ENCODE measurements around the gene GMPPB. TPM values are rescaled to one million over a fixed set of nuclear protein-coding genes. Genes with fewer than 3 reads are reported as not detected.

The GMPPB gene
- total and polyA plus RNA-seq, 2 donors from 2014 or later = 25.0 to 37.4 TPM

DNA sequence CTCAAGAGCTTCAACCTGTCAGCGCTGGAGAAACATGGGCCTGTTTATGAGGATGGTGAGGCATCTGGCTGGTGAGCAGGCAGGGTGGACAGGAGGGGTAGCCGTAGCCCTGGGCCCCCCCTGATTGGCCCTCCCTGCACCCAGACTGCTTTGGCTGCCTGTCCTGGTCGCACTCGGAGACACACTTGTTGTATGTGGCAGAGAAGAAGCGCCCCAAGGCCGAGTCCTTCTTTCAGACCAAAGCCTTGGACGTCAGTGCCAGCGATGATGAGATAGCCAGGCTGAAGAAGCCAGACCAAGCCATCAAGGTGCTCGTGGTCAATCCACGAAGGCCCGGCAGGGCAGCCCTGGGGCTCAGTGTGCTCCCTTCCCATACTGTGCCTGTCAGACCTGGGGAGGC lies 47.8 kb downstream of the GMPPB start:
- TF ChIP-seq, protein P1, sequence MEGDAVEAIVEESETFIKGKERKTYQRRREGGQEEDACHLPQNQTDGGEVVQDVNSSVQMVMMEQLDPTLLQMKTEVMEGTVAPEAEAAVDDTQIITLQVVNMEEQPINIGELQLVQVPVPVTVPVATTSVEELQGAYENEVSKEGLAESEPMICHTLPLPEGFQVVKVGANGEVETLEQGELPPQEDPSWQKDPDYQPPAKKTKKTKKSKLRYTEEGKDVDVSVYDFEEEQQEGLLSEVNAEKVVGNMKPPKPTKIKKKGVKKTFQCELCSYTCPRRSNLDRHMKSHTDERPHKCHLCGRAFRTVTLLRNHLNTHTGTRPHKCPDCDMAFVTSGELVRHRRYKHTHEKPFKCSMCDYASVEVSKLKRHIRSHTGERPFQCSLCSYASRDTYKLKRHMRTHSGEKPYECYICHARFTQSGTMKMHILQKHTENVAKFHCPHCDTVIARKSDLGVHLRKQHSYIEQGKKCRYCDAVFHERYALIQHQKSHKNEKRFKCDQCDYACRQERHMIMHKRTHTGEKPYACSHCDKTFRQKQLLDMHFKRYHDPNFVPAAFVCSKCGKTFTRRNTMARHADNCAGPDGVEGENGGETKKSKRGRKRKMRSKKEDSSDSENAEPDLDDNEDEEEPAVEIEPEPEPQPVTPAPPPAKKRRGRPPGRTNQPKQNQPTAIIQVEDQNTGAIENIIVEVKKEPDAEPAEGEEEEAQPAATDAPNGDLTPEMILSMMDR (IDR thresholded peaks at IDR 0.05; ENCODE audit: borderline replicate concordance, extremely low read depth, insufficient read depth) = no peak
- H3K36me3 ChIP-seq (ENCODE audit: control insufficient read depth in 2 of 3, insufficient read depth in 3 of 3, low read length in 3 of 3) = peaks cover 4 to 50% (median 22%) of the 10 kb centered on the region in 3 donors
- no peak overlapping the region for H3K9ac ChIP-seq (ENCODE audit: low read length in 3 of 3)
- no peak for FAIRE-seq
- peak in 1 of 5 donors; percentile 64 for DNase-seq
- no peak overlapping the region for H3K4me3 ChIP-seq (ENCODE audit: low read length in 3 of 3)
- H3K27ac ChIP-seq (ENCODE audit: low read depth in 2 of 2, low read length in 2 of 2) = no peak overlapping the region
- intact Hi-C loops (cut with DNase I) = no loop called here
- H3K27me3 ChIP-seq (ENCODE audit: control insufficient read depth, insufficient read depth, low read length) = no peaks in the 10 kb centered on the region
- no peaks in the 10 kb centered on the region for H3K9me3 ChIP-seq (ENCODE audit: control insufficient read depth in 2 of 3, insufficient read depth in 1 of 3, low read length in 3 of 3)
- peaks cover 2 to 35% (median 27%) of the 10 kb centered on the region in 3 donors for H3K4me1 ChIP-seq (ENCODE audit: control insufficient read depth in 2 of 3, insufficient read depth in 2 of 3, low read depth in 1 of 3, low read length in 3 of 3)

DNA sequence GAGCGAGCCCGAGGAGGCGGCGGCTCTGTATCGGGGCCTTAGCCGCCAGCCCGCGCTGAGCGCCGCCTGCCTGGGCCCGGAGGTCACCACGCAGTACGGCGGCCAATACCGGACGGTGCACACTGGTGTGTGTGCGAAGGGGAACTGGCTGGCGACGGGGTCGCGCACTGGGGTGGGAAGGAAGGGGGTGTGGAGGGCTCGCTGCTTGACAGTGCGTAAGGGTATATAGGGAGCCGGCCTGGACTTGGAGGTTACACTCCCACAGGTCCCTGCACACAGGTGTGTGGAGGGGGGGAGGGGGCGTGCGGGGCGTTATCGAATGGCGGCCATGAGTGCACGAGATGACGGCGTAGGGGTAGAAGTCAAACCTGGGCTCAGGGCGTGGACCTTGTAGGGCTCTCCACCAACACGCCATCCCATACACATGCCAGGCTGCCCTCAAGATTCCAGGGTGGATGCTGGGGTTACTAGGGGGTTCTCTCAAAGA lies 49.2 kb downstream of the GMPPB start:
- Histone ChIP-seq H3K4me1 (ENCODE audit: control insufficient read depth in 2 of 3, insufficient read depth in 2 of 3, low read depth in 1 of 3, low read length in 3 of 3) (peaks cover 2 to 35% (median 28%) of the 10 kb centered on the region in 3 donors), H3K27me3 (ENCODE audit: control insufficient read depth, insufficient read depth, low read length) (no peaks in the 10 kb centered on the region), H3K4me3 (ENCODE audit: low read length in 3 of 3) (peak overlapping the region; percentile 63 to 82 (median 75)), H3K9me3 (ENCODE audit: control insufficient read depth in 2 of 3, insufficient read depth in 1 of 3, low read length in 3 of 3) (no peaks in the 10 kb centered on the region), H3K27ac (ENCODE audit: low read depth in 2 of 2, low read length in 2 of 2) (peak overlapping the region in 1 of 2 donors; percentile 47), H3K9ac (ENCODE audit: low read length in 3 of 3) (peak overlapping the region; percentile 3 to 82 (median 45)), H3K36me3 (ENCODE audit: control insufficient read depth in 2 of 3, insufficient read depth in 3 of 3, low read length in 3 of 3) (peaks cover 4 to 36% (median 14%) of the 10 kb centered on the region in 3 donors)
- TF ChIP-seq, protein P1 (IDR thresholded peaks at IDR 0.05; ENCODE audit: borderline replicate concordance, extremely low read depth, insufficient read depth) = no peak
- FAIRE-seq (no peak), DNase-seq (peak in 1 of 5 donors; percentile 85)
- intact Hi-C loops (cut with DNase I) = no loop called here

DNA sequence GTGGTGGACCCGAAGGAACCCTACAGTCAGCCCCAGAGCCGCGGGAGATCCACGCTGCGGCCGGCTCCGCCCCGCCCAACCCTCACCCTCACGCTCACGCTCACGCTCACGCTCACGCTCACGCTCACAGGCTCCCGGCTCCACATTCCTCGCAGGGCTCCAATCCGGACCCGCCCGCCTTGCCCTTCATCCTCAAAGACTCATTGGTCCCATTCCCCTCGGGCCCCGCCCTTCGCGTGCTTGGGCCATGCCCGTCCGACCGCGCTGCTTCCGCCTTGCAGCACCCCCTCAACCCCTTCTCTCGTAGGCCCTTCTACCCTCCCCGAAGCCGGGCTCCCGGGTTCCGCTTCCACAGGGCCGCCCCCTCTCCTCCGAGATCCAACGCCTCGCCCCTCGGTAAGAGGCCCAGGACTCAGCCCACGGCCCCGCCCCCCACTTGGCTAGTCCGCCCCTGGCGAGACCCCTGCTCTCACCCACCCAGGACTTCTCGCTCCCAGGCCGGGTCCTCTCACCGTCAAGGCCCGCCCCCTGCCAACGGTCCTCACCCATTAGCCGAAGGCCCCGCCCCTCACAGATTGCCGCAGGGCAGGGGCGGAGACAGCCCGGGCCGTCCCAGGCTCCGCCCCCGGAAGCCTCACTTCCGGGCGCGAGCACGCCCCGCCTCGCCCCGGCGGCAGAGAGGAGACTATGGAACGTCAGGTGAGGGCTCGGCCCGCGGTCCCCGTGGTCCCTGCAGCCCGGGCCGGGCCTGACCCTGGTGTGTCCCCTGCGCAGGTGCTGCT lies 49.8 kb downstream of the GMPPB start, which contains the start of gene APEH:
Gene APEH, plus strand, starts transcription at position 637 of the 782 bp plus-strand sequence. Its CDS starts 51 bp downstream, at position 688.
- peaks cover 4 to 30% (median 9%) of the 10 kb centered on the region in 3 donors for H3K36me3 ChIP-seq (ENCODE audit: control insufficient read depth in 2 of 3, insufficient read depth in 3 of 3, low read length in 3 of 3)
- no peaks in the 10 kb centered on the region for H3K9me3 ChIP-seq (ENCODE audit: control insufficient read depth in 2 of 3, insufficient read depth in 1 of 3, low read length in 3 of 3)
- intact Hi-C loops (cut with DNase I) = no loop called here
- peak within 1 kb of the TSS; percentile 63 to 82 (median 75) for H3K4me3 ChIP-seq (ENCODE audit: low read length in 3 of 3)
- peak within 1 kb of the TSS; percentile 13 to 82 (median 45) for H3K9ac ChIP-seq (ENCODE audit: low read length in 3 of 3)
- no peaks in the 10 kb centered on the region for H3K27me3 ChIP-seq (ENCODE audit: control insufficient read depth, insufficient read depth, low read length)
- no peak for FAIRE-seq
- TF ChIP-seq, protein P1 (IDR thresholded peaks at IDR 0.05; ENCODE audit: borderline replicate concordance, extremely low read depth, insufficient read depth) = no peak
- H3K27ac ChIP-seq (ENCODE audit: low read depth in 2 of 2, low read length in 2 of 2) = peak within 1 kb of the TSS; percentile 85 to 93
- peak; percentile 97 to 99 (median 98) for DNase-seq
- H3K4me1 ChIP-seq (ENCODE audit: control insufficient read depth in 2 of 3, insufficient read depth in 2 of 3, low read depth in 1 of 3, low read length in 3 of 3) = peaks cover 2 to 35% (median 31%) of the 10 kb centered on the region in 3 donors
